ENCODE results near the gene LAMB2.

- TF ChIP-seq ATF3 (IDR thresholded peaks at IDR 0.05; ENCODE audit: insufficient read depth, low read depth, low read length) (no peak), CTCF (IDR thresholded peaks at IDR 0.05; ENCODE audit: control extremely low read depth in 1 of 3, insufficient read depth in 1 of 3, low read depth in 1 of 3, low read length in 3 of 3) (no peak), EP300 (IDR thresholded peaks at IDR 0.05; ENCODE audit: borderline replicate concordance in 1 of 2, low read depth in 2 of 2, low read length in 2 of 2) (no peak), JUN (IDR thresholded peaks at IDR 0.05; ENCODE audit: low read depth, low read length) (no peak)
These were observed 795 bp downstream of the LAMB2 start for GRCh38 chr3:49132073-49132436.
